Measurements from ENCODE around the gene NABP2.
"Not testable (repeated sequence)": the region's sequence is repeated elsewhere in the genome, so short reads cannot be mapped to it uniquely, and the experiment has no call there.

Gene NABP2

DNA sequence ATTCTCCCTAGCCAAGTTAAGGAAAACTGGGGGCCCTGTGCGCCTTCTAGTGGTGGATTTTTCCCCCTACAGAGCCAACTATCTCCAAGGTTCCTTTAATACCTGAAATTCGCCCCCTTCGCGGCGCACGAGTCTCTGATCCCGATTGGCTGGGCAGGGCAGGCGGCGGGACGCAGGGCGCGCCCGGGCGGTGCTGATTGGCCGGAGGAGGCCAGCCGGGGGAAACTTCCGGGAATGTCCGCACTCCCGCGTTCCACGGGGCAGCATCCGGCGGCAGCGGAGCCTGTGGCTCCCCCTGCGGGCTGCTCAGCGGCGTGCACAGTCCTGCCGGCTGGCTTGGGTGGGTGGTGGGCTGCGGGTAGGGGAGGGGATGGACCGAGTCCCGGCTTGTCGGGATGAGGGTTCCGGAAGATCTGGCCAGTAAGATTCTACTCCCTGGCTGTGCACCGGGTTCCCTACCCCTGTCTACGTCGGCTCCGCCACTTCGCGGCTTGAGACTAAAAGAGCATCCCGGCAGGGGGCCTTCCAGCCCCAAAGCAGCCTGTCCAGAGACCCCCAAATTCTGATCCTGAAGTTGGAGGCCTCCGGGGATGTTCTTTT is at the start of gene NABP2:
TSS of gene NABP2 (plus strand) at position 241 of the 600 bp plus-strand sequence. CDS start 515 bp downstream, outside the sequence.
- peak; percentile 87 to 89 for DNase-seq

DNA sequence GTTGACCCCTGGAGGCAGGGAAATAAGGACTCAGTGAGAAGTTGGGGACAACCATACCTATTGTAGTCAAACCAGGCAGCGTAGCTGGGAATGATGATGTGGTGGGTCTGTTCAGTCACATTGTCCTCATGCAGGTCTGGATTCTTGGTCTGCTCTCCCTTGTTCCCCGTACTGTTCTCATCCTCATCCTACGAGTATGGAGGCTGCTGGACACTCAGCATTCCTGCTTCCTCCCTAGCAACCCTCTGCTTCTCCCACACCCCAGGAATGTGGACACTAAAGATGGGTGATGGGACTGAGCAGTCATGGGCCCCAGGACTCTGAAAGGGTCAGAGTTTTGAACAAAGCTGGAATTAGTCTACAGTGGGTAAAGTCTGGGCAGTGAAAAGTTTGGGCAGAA is 45.8 kb upstream of the NABP2 start:
- DNase-seq, result no peak

DNA sequence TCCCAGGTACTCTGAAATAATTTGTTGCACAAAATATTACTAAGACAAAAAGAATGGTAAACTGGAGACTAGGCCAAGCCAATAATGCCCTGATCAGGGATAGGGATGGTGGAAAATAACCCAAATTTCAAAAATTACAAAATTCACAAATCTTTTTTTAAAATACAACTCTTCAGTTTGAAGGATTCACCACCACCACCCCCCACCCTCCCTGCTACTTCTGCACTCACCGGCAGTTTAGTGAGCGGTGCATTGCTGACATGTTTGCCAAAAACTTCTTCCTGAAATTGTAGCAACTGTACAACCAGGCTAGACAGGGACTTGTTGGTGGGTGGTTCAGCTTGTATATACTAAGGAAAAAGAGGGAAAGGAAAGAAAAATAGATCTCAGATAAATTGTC is 37.2 kb upstream of the NABP2 start:
- no peak for DNase-seq

DNA sequence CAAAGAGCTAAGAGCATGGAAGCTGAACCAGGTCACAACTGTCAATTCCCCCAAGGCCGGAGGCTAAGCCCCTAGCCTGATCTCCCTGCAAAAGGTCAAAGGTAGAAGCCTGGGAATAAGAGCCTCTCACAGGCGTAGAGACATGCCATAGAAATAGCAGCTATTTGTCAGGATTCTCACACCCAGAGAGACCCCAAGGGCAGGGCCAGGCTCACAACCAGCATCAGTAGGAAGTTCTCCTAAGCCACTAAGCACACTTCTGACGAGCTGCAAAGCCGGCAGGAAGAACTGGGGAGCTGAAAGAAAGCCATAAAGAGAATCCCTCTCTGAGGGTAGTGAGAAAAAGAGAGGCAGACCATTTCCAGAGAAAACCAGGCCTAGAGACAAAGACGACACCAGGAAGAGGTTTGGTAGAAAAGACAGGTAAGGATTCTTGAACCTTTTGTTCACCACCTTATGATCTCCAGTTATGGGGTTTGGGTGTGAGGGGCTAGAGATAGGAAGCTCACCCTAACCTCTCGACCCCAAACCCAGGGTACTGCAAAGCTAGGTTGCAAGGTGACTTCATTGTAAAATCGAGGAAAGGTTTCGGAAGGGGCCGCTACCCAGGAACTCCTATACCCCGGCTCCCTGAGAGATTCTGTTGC is 35.9 kb upstream of the NABP2 start:
- no peak for DNase-seq

DNA sequence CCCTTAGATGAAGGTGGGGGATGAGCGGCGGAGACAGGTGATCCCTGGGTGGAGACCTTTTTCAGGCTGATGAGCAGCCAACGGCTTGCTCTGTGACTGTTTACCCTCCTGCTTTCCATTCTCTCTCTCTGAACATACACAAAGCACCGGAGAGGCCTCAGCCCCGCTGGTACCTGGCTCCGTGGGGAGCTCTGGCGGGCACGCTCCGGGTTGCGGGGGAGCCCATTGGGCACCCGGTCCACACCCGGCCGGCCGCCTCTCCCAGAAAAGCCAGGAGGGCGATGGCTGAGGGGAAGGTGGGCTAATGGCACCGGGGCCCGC is 35.4 kb upstream of the NABP2 start:
- DNase-seq, result peak in 1 of 2 experiments; percentile 3

DNA sequence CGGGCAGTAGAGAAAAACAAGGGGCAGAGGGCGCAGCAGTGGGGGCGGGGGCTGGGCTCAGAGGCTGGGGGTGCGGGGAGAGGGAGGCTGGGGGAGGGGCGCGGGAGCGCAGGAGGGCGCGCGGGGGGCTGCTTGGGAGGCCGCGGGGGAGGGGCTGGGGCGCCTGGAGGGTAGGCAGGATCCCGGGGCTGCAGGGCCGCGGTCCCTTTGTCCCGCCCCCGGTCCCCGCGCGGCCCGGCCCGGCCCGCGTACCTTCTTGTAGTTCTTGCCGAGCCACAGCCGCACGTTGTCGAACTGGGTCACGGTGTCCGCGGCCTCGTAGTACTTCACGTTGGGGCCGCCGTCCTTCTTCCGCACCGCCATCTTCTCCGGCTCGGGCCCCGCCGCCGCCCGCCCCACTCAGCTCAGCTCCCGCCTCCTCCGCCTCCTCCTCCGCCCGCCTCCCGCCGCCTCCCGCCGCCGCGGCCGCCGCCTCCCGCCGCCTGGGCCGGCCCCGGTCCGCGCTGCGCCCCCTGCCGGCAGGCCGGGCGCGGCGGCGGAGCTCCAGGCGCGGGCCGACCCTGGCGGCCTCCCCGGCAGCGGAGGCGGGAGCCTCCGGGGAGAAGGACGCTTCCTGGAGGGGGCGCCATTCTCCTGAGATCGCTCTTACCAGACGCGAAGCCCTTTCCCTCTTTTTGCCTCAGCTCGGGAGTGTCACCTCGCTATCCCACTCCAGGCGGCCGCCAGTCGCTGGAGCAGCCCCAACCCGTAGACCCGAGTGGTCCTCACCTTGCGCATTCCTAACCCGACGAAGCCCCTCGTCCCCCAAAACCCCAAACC is 34.8 kb upstream of the NABP2 start, which contains the start of gene SMARCC2:
TSS of gene SMARCC2 (minus strand) at position 385 of the 819 bp plus-strand sequence. CDS start at position 363, 22 bp downstream.
- peak; percentile 79 to 82 for DNase-seq

DNA sequence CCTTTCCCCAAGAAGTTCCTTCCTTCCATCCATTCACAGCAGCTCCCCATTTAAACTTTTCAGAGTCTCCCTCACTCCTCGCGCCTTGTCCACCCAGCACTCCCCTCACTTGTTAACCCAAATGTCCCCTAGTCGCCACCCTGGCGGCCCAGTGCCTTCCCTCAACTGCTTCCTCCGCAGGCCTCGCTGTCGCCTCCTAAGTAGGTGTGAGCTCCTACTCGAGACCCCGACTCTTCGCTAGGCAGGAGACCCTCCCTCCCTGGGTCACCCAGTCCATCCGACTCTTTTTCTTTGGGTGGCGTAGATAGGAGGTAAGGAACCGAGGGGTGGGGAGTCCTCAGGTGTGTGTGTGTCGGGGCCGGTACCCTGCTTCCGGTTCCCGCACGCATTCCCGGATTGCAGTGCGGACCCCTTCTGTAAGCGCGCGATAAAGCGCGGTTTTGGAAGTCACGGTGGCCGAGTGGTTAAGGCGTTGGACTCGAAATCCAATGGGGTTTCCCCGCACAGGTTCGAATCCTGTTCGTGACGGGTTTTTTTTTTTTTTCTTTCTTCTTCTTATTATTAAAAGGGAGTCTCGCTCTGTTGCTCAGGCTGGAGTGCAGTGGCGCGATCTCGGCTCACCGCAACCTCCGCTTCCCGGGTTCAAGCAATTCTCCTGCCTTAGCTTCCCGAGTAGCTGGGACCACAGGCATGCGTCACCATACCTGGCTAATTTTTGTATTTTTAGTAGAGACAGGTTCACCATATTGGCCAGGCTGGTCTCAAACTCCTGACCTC is 34.0 kb upstream of the NABP2 start:
- peak; percentile 64 to 72 for DNase-seq

DNA sequence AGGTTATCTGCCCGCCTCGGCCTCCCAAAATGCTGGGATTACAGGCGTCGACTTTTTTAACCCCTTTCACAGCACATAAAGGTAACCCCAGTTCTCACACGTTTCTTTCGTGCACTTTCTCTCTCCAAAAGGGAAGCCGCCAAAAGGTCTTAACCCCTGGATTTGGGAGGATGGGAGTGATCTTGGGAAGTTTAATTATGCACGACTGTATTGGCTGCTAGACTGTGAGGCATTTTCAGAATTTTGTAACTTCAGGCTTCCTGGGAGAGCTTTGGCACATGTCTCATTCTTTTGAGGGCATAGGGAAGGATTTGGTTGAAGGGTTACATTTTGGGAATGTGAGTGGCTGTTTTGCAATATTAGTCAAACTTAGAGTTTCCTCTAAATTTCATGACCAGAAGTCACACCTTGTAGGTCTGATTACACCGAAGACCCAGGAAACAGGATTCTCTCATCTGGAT is 33.4 kb upstream of the NABP2 start:
- DNase-seq, result no peak

DNA sequence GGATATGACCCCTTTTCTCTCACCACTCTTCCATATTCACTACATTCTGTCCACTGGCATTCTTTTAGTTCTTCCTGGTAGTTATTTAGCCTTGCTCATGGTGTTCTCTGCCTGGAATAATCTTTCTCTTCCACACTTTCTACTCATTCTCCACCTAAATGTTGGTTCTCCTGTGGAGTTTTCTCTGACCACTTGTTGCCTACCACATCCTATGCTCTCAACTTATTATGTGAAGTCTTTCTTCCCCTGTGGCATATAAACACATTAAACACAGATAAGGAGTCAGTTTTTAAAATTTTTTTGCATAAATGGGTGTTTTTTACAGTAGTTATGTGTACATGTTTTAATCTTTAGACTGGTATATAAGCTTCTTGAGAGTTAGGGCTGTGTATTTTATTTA is 31.6 kb upstream of the NABP2 start:
- DNase-seq, result no peak

DNA sequence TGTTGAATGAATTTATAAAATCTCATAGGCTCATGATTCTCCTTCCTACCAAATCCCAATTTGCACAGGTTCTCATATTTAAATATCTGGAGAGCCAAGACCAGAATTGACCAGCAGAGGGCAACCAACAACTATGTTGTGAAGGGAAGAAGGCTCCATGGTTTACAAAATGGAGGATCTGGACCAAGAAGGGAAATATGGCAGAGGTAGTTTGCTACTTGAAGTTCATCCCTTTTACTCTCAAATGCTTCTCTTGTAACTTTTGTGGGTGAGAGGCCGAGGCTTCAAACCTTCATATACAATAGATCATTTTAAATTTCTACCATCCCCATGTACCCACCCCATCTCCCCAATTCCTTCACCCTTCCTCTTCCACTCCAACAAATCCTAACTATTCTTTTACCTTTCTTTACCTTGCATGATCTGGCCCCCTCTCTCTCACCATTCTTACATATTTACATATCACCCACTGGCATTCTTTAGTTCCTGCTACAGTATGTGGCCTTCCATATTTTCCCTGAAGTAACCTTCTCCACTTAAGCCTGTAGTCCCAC is 31.0 kb upstream of the NABP2 start:
- peak; percentile 69 for DNase-seq

DNA sequence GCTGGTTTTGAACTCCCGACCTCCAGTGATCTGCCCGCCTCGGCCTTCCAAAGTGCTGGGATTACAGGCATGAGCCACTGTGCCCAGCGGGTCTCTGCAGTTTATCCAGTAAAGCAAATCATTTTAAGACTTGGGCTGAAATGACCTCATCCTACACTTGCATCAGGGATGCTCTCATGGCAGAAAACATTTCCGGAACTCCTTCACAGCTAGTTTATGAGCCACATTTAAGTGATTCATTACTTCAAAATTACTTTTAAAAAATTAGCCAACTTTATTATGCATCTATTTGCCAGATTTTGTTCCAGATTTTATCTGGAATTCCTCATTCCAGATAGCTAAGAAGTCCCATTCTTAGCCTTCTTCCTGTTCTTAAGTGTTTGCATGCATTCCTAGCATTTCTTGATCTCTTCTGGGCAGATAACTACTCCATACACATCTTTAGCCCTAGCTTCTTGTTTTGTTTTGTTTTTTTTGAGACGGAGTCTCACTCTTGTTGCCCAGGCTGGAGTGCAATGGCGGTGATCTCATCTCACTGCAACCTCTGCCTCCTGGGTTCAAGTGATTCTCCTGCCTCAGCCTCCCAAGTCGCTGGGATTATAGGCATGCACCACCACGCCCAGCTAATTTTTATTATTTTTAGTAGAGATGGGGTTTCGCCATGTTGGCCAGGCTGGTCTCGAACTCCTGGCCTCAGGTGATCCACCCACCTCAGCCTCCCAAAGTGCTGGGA is 27.2 kb upstream of the NABP2 start:
- not testable (repeated sequence) for DNase-seq

DNA sequence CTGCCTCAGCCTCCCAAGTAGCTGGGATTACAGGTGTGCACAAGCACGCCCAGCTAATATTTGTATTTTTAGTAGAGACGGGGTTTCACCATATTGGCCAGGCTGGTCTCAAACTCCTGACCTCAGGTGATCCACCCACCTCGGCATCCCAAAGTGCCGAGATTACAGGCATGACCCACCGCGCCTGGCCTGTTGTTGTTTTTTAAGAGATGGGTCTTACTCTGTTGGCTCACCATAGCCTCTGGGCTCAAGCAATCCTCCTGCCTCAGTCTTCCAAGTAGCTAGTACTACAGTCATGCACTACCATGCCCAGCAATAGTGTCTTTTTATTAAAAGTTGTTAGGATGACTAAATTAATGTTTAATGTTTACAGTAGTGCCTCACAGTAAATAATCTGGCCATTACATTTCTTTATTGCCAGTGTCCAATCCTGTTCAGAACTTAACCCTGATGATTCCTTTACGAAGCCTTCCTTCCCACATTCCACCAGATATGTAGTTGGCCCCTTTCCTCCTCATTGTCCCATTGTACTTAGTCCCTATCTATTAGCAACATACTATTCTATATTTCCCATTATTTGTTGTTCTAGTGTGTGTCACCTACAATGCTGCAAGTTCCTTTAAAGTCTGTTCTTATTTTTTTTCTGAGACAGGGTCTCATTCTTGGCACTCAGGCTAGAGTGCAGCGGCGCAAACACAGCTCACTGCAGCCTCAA is 26.1 kb upstream of the NABP2 start:
- no peak for DNase-seq

DNA sequence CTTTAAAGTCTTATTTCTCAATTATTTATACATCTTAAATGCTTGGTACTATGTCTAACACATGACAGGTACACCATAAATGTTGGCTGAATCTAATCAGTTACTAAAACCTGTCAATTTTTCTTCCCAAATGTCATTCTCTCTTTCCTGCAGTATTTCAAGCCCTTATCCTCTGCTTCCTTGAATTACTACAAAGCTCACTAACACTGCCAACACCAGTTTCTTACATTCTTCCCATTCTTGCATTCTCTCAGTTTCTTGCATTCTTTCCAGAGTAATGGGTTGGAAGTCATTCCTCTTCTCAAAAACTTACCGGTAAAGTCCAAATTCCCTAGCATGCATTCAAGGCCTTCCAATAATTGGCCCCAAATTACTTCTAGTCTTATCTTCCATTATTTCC is 25.3 kb upstream of the NABP2 start:
- no peak for DNase-seq

DNA sequence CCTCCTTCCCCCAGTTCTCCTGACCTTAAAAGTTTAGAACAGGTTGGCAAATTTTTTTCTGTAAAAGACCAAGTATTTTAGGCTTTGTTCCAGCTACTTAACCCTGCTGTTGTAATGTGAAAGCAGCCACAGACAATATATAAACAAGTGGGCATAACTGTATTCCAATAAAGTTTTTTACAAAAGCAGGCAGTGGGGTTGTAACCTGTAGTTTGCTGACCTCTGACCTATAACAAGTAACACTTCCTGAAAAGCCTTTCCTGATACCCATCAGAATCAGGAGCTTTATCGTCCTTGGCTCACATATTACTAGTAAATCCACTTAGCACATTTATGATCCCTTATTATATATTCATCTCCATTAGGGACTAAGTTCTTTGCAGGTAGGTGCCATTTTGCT is 21.8 kb upstream of the NABP2 start:
- no peak for DNase-seq

DNA sequence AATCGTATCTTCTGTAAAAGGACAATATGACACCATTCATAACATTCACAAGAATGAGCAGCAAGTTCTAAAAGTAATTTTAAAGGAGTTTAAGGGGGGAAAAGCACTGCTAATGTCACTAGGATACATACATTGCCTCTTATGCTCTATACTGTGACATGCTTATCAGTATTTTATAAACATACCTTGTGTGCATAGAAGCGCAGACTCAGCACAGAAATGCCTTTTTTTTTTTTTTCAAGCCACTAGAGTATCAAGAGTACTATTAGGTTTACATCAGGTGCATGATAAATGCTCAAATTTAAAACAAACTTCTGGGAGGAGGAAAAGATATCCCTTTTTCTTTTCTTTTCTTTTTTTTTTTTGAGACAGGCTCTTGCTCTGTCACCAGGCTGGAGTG is 21.3 kb upstream of the NABP2 start:
- no peak for DNase-seq

DNA sequence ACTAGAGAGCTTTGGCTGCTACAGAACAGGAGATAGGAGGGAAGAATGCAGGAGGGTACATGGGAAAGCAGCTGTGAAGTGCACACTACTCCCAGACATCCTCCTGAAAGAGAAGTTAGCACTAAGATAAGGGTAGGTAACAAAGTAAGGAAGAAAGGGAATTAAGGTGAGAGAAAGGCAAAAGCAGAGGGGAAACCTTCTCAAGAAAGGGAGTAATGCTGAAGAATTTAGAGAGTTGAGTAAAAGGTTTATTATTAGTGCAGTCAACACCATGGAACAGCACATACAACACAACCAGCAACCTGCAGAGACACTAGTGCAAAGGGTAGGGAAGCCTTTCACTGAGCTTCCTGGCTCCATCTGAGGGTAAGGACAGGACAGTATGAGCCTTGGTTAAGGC is 19.9 kb upstream of the NABP2 start:
- DNase-seq, result no peak

DNA sequence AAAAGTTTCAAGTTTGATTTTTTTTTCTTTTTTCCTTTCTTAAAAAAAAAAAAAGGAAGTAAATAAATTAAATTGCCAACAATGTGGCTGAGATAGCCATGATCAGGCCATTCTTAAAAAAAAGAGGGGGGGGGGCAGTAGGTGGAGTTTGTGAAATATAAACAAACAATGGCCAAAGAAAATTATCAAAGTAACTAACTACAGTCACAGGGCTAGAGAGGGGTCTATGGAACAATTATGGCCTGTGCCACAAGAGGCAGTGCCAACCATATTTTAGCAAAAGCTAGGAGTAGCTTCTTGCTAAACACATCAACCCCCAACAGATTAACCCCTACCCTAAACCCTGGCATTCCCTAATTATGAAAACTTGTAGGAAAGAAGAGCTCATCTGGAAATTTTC is 18.7 kb upstream of the NABP2 start:
- no peak for DNase-seq

DNA sequence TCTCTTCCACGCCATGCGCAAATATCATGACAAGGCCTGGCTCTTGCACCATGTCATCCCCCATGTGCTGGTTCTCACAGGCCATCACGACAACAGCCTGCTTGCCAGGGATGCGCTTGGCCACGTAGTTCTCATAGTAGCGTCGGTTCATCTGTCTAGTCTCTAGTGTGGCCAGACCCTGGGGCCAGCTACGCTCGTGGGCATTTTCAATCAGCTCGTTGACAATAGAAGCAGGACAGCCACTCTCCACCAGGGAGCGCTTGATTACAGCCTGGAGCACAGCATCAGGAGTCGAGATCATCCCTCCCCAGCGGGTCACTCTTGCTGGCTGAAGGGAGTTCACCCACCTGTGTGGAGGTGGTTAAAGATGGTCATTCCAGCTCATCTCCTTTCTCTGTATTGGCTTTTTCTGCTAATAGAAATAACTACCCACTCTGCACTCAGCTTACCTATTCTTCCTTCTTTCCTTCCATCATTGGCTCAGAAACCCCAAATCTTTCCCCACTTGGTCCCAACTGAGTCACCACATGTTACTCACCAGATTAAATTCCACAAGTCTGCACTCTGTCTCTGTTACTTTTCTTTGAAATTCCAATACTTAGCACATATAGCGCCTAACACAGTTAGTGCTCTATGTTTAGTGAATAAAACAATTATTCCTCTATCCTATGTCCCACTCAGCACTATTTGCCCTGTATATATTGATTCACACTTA is 17.5 kb upstream of the NABP2 start:
- peak; percentile 19 to 25 for DNase-seq

DNA sequence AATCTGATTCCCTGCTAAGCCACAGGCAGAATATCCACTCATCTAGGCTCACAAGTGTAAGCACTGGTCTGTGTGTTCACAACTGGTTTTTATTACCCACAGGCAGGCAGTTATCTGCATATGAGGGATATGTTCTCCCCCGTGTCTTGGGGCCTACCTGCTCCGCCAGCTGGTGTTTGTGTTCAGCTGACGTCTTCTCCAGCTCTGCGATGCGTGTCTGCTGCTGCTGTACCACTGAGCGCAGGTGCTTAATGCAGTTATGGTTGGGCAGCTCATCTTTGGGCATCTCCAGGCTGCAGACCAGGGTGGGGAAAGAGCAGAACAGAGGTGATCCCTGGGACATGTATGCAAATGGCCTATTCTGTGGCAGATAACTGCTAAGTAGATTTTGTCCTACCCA is 16.1 kb upstream of the NABP2 start:
- no peak for DNase-seq

DNA sequence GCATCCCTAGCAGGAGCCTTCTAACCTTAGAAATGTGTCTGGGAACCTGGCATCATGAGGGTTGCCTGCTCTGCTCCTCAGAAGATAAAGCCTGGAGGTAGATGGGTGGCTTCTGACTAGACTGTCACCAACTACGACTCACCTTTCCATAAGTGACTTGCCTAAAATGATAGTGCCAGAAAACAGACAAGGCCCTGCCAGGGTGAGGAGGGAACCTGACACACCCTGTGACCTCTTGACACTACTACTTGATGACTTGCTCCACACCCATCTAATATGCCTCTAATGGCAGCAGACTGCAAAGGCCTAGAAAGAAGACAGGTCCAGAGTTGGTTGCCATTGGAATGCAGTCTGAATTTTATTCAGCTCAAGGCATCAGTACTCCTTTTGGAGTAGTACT is 11.8 kb upstream of the NABP2 start:
- no peak for DNase-seq

DNA sequence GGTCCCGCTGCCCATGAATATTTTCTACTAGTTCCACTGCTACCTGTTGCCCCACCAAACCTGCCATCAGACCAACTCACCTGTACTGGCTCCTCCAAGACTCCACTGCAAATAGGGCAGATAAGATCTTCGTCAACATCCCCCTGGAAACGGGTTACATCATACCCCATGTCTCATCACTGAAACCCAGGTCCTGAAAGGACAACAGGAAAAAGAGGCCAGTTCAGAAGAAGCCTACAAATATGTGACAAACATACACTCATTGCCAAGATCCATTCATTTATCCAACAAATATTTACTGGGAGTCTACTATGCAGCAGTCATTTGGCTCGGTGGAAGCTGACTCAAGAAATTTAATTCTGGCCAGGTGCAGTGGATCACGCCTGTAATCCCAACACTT is 10.3 kb upstream of the NABP2 start:
- no peak for DNase-seq
